GM18499 (cell line): ENCODE data around the gene PRR5L.

Experiments used
- ATAC-seq: cut with Tn5 transposase; IDR thresholded peaks from one replicate; pipeline ENCODE4 v1.9.1; 2021; ENCODE audit warnings: moderate number of reproducible peaks; ENCODE audit not compliant: insufficient read depth, unreplicated experiment

Gene PRR5L

GRCh38 chr11:36426226-36426848 lies 130.2 kb downstream of the PRR5L start:
- ATAC-seq = no peak

GRCh38 chr11:36427079-36427478 lies 131.0 kb downstream of the PRR5L start:
- no peak for ATAC-seq

- no peak for ATAC-seq
These were observed 131.8 kb downstream of the PRR5L start for GRCh38 chr11:36427876-36428275.

GRCh38 chr11:36431429-36432092 lies 135.5 kb downstream of the PRR5L start:
- ATAC-seq = peak; percentile 53

GRCh38 chr11:36432093-36432469 lies 136.0 kb downstream of the PRR5L start:
- no peak for ATAC-seq

GRCh38 chr11:36432738-36433137 lies 136.7 kb downstream of the PRR5L start:
- ATAC-seq = no peak

- no peak for ATAC-seq
These were observed 140.0 kb downstream of the PRR5L start for GRCh38 chr11:36436064-36436463.

GRCh38 chr11:36436589-36436988 lies 140.5 kb downstream of the PRR5L start:
- no peak for ATAC-seq

GRCh38 chr11:36437413-36437812 lies 141.3 kb downstream of the PRR5L start:
- no peak for ATAC-seq

GRCh38 chr11:36438126-36438525 lies 142.0 kb downstream of the PRR5L start:
- no peak for ATAC-seq

- peak; percentile 94 for ATAC-seq
These were observed 145.6 kb downstream of the PRR5L start for GRCh38 chr11:36441610-36442208.

- no peak for ATAC-seq
These were observed 147.6 kb downstream of the PRR5L start for GRCh38 chr11:36443661-36444060.

- ATAC-seq = no peak
These were observed 150.0 kb downstream of the PRR5L start for GRCh38 chr11:36446135-36446534.

GRCh38 chr11:36447514-36447913 lies 151.4 kb downstream of the PRR5L start:
- ATAC-seq = no peak

- ATAC-seq = no peak
These were observed 151.9 kb downstream of the PRR5L start for GRCh38 chr11:36447947-36448346.

- no peak for ATAC-seq
These were observed 153.5 kb downstream of the PRR5L start for GRCh38 chr11:36449561-36450096.

GRCh38 chr11:36450110-36450572 lies 154.1 kb downstream of the PRR5L start:
- no peak for ATAC-seq

- ATAC-seq = no peak
These were observed 155.0 kb downstream of the PRR5L start for GRCh38 chr11:36451045-36451444.

- no peak for ATAC-seq
These were observed 155.6 kb downstream of the PRR5L start for GRCh38 chr11:36451681-36452080.

GRCh38 chr11:36452236-36452940 lies 156.3 kb downstream of the PRR5L start:
- no peak for ATAC-seq

- no peak for ATAC-seq
These were observed 156.9 kb downstream of the PRR5L start for GRCh38 chr11:36452961-36453360.
